ENCODE data around the gene GFRAL.
"Not testable (repeated sequence)": the region's sequence is repeated elsewhere in the genome, so short reads cannot be mapped to it uniquely, and the experiment has no call there.

Gene GFRAL

GRCh38 chr6:55327169-55327568 lies at the start of gene GFRAL:
Gene GFRAL (plus strand): TSS chr6:55327469. CDS start chr6:55327555, 86 bp downstream.
- in situ Hi-C loops (cut with MboI; ENCODE audit: low sequenced_read_pairs), result no loop called here

- in situ Hi-C loops (cut with MboI; ENCODE audit: low sequenced_read_pairs), result no loop called here
These were observed 49.6 kb upstream of the GFRAL start for GRCh38 chr6:55277646-55278045.

- in situ Hi-C loops (cut with MboI; ENCODE audit: low sequenced_read_pairs), result no loop called here
These were observed 46.1 kb upstream of the GFRAL start for GRCh38 chr6:55281215-55281614.

- in situ Hi-C loops (cut with MboI; ENCODE audit: low sequenced_read_pairs), result no loop called here
These were observed 45.2 kb upstream of the GFRAL start for GRCh38 chr6:55282115-55282514.

GRCh38 chr6:55286824-55287223 lies 40.4 kb upstream of the GFRAL start:
- in situ Hi-C loops (cut with MboI; ENCODE audit: low sequenced_read_pairs), result no loop called here

- in situ Hi-C loops (cut with MboI; ENCODE audit: low sequenced_read_pairs), result no loop called here
These were observed 36.5 kb upstream of the GFRAL start for GRCh38 chr6:55290736-55291135.

- in situ Hi-C loops (cut with MboI; ENCODE audit: low sequenced_read_pairs), result no loop called here
These were observed 34.2 kb upstream of the GFRAL start for GRCh38 chr6:55293116-55293515.

- in situ Hi-C loops (cut with MboI; ENCODE audit: low sequenced_read_pairs), result not testable (repeated sequence)
These were observed 30.1 kb upstream of the GFRAL start for GRCh38 chr6:55297214-55297613.

GRCh38 chr6:55299286-55299985 lies 27.8 kb upstream of the GFRAL start:
- in situ Hi-C loops (cut with MboI; ENCODE audit: low sequenced_read_pairs), result no loop called here

- in situ Hi-C loops (cut with MboI; ENCODE audit: low sequenced_read_pairs), result no loop called here
These were observed 22.5 kb upstream of the GFRAL start for GRCh38 chr6:55304747-55305146.

- in situ Hi-C loops (cut with MboI; ENCODE audit: low sequenced_read_pairs), result no loop called here
These were observed 7.1 kb upstream of the GFRAL start for GRCh38 chr6:55319961-55320695.

- in situ Hi-C loops (cut with MboI; ENCODE audit: low sequenced_read_pairs), result no loop called here
These were observed 6.6 kb upstream of the GFRAL start for GRCh38 chr6:55320696-55321086.

- in situ Hi-C loops (cut with MboI; ENCODE audit: low sequenced_read_pairs), result no loop called here
These were observed 49.9 kb downstream of the GFRAL start for GRCh38 chr6:55377150-55377549.

GRCh38 chr6:55379471-55379870 lies 52.2 kb downstream of the GFRAL start:
- in situ Hi-C loops (cut with MboI; ENCODE audit: low sequenced_read_pairs), result no loop called here

- in situ Hi-C loops (cut with MboI; ENCODE audit: low sequenced_read_pairs), result no loop called here
These were observed 52.6 kb downstream of the GFRAL start for GRCh38 chr6:55379895-55380294.

- in situ Hi-C loops (cut with MboI; ENCODE audit: low sequenced_read_pairs), result no loop called here
These were observed 60.9 kb downstream of the GFRAL start for GRCh38 chr6:55388211-55388610.

- in situ Hi-C loops (cut with MboI; ENCODE audit: low sequenced_read_pairs), result no loop called here
These were observed 68.6 kb downstream of the GFRAL start for GRCh38 chr6:55395871-55396270.

GRCh38 chr6:55397986-55398385 lies 70.7 kb downstream of the GFRAL start:
- in situ Hi-C loops (cut with MboI; ENCODE audit: low sequenced_read_pairs), result no loop called here

- in situ Hi-C loops (cut with MboI; ENCODE audit: low sequenced_read_pairs), result no loop called here
These were observed 72.1 kb downstream of the GFRAL start for GRCh38 chr6:55399351-55399750.

GRCh38 chr6:55405474-55406235 lies 78.4 kb downstream of the GFRAL start:
- in situ Hi-C loops (cut with MboI; ENCODE audit: low sequenced_read_pairs), result no loop called here

- in situ Hi-C loops (cut with MboI; ENCODE audit: low sequenced_read_pairs), result no loop called here
These were observed 83.4 kb downstream of the GFRAL start for GRCh38 chr6:55410674-55411073.

- in situ Hi-C loops (cut with MboI; ENCODE audit: low sequenced_read_pairs), result no loop called here
These were observed 96.7 kb downstream of the GFRAL start for GRCh38 chr6:55423933-55424332.
